HG03039 (cell line): ENCODE results near the gene ENOX2.

Experiments used
- ATAC-seq: cut with Tn5 transposase; IDR thresholded peaks from one replicate; pipeline ENCODE4 v1.9.1; 2021; ENCODE audit warnings: mild to moderate bottlenecking, moderate library complexity; ENCODE audit not compliant: unreplicated experiment

Gene ENOX2

DNA sequence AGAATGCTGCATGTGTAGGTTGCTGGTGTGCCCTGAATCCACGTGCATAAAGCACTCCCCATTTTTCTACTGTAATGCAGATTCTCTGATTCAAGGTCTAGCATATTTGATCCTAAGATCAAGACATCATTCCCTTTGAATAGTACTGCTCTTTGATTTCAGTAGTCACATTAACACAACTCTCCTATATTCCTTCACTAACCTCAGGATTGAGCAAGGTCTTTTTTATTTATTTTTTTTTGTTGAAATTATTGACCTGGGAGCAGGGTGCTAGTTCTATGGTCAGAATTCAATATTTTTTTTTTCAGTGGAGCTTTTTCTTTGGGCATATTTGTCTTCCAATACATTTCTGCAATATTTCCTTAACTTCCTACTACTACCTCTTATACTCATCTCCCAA lies 255.5 kb downstream of the ENOX2 start:
- no peak for ATAC-seq

DNA sequence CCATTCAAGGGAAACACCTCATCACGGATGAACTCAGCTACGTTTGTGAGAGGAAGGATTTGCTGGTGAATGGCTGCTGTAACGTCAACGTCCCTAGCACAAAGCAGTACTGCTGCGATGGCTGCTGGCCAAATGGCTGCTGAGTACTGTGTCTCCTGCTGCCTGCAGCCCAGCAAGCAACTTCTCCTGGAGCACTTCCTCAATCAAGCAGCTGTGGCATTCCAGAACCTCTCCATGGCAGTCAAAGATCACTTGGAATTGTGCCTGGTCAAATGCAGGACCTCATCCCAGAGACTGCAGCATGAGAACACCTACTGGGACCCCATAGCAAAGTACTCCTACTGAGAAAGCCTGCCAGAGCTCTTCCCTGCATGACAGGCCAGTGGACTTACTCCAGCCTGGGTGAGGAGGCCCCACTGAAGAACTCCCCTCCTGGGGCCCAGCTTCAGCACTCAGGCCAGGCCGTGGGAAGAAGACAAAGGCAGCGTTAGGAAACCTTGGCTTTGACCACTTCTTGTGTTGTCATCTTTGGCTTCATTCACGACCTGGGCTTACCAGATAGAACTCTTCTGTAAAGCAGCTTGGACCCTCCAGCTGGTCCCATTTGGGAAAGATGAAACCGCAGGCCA lies 256.9 kb downstream of the ENOX2 start:
- no peak for ATAC-seq

DNA sequence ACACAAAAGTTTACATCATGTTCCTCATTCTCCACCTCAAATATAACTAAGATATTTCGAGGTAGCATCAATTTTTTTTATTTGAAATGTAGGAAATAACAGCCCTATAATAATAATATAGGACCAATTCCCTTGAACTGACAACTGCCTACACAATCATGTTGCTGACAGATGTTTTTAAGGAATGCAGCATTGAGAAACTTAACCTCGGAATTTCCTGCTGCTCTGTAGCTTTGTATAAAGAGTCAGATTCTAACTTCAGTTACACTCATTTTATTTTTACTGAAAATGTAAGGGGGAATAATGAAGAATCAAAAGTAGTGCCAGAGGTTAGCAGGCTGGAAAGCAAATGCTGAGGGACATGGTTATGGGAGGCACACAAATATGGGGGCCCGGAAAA lies 265.4 kb downstream of the ENOX2 start:
- no peak for ATAC-seq

GRCh38 chrX:130636277-130636676 lies 266.7 kb downstream of the ENOX2 start:
- ATAC-seq: no peak

DNA sequence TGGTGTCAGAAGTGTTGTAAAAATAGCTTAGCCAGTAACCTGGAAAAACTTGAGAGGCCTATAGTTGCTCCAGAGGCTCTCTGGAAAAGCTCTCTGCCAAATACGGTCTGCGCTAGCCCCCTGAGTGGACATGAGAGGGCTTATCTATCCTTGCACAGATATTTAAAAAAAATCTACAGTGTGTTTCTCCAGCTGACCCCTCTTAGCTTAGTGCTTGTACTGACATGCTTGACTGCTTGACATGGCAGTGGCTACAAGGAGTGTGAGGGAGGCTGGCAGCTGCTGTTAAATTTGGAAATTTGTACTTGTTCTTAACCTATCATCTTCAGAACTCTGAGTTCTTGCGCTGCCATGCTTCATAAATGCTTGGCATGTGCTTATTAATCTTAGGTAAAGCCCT lies 272.0 kb downstream of the ENOX2 start:
- no peak for ATAC-seq

- ATAC-seq: no peak
Measured at GRCh38 chrX:130628516-130628915, 274.5 kb downstream of the ENOX2 start.

DNA sequence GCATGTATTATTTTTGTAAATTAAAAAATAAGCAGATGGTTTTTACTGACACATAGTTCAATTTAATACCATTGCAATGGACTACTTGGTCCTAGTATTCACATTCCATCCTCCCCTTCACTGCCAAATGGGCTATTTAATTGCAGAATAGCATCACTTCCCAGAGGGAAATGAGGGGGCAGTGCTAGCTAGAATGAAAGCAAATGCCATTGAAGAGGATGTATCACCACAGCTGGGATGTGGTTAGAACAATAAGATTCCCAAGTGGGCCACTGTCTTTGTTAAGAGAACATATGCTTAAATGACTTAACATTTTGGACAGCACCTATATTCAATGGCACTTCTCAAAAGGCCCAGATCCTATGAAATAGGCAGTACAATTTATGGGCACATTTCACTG lies 276.5 kb downstream of the ENOX2 start:
- ATAC-seq: no peak

- ATAC-seq: no peak
Measured at GRCh38 chrX:130625386-130625785, 277.6 kb downstream of the ENOX2 start.

DNA sequence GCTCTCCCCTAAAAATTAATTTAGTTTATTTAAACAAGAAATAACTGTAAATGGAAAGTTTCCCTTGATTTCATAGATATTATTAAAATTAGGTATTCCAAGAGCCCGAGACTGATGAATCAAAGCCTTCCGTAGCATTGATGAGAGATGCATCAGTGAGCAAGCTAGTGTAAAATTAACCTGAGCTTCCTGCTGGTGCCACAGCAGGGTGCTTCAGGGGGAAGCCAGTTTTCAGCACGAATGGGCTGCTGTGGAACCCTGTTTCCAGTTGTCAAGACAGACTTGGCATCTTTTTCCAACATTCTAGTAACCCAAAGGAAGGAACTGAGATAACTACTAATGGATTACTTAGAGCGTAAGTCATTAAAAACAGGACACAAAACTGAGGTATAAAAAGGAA lies 279.5 kb downstream of the ENOX2 start:
- ATAC-seq: no peak

GRCh38 chrX:130615941-130616340 lies 287.1 kb downstream of the ENOX2 start:
- no peak for ATAC-seq

DNA sequence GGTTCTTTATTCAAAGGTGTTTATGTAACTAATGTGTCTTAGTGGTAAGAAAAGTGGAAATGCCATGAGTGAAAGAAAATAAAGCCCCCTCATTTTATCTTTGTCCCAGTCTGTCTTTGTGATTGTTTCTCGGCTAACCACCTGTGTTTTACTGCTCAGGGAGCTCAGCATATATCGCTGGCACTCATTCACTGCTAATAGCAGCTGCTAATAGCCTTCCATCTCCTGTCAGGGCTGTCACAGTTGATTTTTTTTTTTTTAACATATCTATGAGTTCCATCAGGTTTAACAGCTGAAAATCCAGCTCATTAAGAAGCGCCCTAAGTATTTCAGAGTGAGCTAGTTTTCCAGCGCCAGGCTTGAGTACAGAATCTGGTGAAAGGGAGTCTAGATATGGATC lies 295.6 kb downstream of the ENOX2 start:
- no peak for ATAC-seq

GRCh38 chrX:130606425-130606824 lies 296.6 kb downstream of the ENOX2 start:
- no peak for ATAC-seq

DNA sequence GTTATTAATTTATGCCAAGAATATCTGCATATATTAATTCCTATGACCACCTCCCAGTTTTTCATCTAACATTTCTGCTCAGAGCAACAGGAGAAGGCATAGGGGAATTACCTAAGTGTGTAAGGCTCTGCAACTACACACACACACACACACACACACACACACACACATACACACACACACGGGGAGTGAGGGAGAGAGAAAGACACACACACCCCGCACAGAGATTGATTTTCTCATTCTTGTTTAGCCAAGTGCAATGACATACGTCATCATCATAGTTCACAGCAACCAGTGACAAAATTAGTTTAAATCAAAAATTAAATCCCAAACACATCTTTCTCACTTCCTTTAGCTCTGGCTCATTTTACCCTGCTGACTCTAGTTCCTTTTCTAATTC lies 298.1 kb downstream of the ENOX2 start:
- no peak for ATAC-seq

DNA sequence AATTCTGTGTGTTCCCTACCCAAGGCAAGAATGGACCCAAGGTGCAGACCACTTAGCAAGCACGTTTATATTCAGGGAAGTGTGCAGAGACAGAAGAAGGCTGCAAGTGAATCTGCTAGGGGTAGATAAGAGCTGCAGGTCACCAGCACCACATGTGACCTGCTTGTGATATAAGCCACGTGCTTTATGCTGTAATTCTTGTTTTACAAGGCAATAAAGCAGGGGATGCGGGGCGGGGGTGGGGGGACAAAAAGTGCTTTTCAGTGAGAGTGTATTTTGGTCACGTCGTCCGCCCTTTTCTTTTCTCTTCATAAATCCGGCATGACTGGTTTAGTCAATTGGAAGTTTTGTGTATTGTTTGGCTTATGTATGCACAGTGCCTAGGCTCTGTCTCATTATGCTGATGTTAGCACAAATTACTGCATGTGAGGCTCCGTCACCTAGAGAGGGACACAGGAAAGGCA lies 308.5 kb downstream of the ENOX2 start:
- ATAC-seq: no peak

DNA sequence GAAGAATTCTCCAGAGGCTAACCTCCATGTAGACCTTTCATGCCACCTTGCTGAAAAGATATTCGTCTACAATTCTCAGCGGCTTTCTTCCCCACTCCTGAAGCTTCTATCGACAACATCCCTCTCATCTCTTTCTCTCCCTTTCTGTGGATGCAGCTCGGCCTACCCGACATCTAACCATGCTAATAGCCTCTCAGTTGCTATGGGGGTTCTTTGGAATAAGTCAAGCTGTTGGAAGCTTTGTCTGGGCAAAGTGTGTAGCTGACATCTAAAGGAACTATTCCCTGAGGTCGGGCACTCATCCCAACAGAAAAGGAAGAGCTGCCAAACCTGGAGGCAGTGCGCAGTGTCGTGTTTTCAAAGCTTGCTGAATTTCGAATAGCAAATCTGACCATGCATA lies 309.1 kb downstream of the ENOX2 start:
- no peak for ATAC-seq

- no peak for ATAC-seq
Measured at GRCh38 chrX:130592204-130592603, 310.8 kb downstream of the ENOX2 start.

DNA sequence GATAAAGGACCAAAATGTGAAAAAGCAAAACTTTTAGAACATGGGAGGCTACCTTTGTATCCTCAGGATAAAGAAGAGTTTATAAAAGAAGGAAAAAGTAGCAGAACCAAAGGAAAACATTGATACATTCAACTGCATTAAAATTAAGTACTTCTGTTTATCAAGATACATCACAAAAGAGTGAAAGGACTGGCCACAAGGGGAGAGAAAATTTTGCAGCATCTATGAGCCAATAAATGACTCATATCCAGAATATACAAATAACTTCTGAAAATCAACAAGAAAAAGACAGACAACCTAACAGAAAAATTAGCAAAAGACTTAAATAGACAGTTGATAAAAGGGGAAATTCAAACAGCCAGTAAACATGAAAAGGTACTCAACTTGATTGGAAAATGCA lies 324.1 kb downstream of the ENOX2 start:
- ATAC-seq: no peak

- ATAC-seq: no peak
Measured at GRCh38 chrX:130577431-130577830, 325.6 kb downstream of the ENOX2 start.

- peak; percentile 73 for ATAC-seq
Measured at GRCh38 chrX:130575831-130576389, 327.1 kb downstream of the ENOX2 start.
